ENCODE measurements around the gene KLK11. TPM values are rescaled to one million over a fixed set of nuclear protein-coding genes. Genes with fewer than 3 reads are reported as not detected.
"Not testable (repeated sequence)": the region's sequence is repeated elsewhere in the genome, so short reads cannot be mapped to it uniquely, and the experiment has no call there.

The KLK11 gene
- total RNA-seq, 1 donor from 2014 or later, result not detected

DNA sequence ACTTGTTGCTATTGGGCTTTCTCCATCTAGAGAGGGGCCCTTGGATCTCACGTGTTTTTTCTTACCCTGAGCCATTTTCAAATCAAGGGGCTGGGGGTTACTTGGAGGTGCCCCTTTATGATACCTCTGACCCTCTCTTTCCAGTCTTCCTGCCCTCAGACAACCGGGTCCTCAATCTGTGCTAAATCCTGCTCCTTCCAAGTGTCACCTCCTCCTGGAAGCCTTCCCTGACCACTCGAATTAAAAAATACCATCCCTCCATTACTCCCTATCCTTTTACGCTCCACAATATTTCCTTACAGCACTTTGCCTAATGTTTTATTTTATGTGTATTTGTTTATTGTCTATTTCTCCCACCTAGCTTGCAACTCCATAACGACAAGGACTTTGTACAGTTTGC, 28.4 kb downstream of the KLK11 start:
- Histone ChIP-seq H3K4me1 (ENCODE audit: insufficient read depth, low read length) (no peaks in the 10 kb centered on the region), H2AFZ (ENCODE audit: low read depth, low read length) (no peak overlapping the region), H3K9me3 (ENCODE audit: insufficient read depth, low read depth, low read length) (peaks cover 2% of the 10 kb centered on the region), H3K4me2 (ENCODE audit: low read length) (no peak overlapping the region), H3K27ac (ENCODE audit: low read depth, low read length) (no peak overlapping the region), H3K79me2 (ENCODE audit: insufficient read depth, low read length) (no peaks in the 10 kb centered on the region), H3K4me3 (ENCODE audit: insufficient read depth, low read depth, low read length) (no peak overlapping the region), H3K36me3 (ENCODE audit: insufficient read depth, low read length) (no peaks in the 10 kb centered on the region), H3K9ac (ENCODE audit: low read length) (no peak overlapping the region), H4K20me1 (ENCODE audit: insufficient read depth, low read length) (no peaks in the 10 kb centered on the region), H3K27me3 (ENCODE audit: insufficient read depth, low read length) (no peaks in the 10 kb centered on the region)
- Mint-ChIP-seq H3K9me3 (ENCODE audit: unreplicated experiment) (peaks cover 2% of the 10 kb centered on the region), H3K27ac (ENCODE audit: unreplicated experiment) (no peak overlapping the region), H3K4me1 (ENCODE audit: low read depth, unreplicated experiment) (no peaks in the 10 kb centered on the region), H3K36me3 (ENCODE audit: low read depth, unreplicated experiment) (no peaks in the 10 kb centered on the region), H3K27me3 (ENCODE audit: low read depth, unreplicated experiment) (peaks cover 30% of the 10 kb centered on the region), H3K4me3 (ENCODE audit: unreplicated experiment) (no peak overlapping the region)
- no peak for TF ChIP-seq EZH2 (IDR thresholded peaks at IDR 0.05; ENCODE audit: insufficient read depth, low read length)
- TF ChIP-seq, protein P1, sequence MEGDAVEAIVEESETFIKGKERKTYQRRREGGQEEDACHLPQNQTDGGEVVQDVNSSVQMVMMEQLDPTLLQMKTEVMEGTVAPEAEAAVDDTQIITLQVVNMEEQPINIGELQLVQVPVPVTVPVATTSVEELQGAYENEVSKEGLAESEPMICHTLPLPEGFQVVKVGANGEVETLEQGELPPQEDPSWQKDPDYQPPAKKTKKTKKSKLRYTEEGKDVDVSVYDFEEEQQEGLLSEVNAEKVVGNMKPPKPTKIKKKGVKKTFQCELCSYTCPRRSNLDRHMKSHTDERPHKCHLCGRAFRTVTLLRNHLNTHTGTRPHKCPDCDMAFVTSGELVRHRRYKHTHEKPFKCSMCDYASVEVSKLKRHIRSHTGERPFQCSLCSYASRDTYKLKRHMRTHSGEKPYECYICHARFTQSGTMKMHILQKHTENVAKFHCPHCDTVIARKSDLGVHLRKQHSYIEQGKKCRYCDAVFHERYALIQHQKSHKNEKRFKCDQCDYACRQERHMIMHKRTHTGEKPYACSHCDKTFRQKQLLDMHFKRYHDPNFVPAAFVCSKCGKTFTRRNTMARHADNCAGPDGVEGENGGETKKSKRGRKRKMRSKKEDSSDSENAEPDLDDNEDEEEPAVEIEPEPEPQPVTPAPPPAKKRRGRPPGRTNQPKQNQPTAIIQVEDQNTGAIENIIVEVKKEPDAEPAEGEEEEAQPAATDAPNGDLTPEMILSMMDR (IDR thresholded peaks at IDR 0.05; ENCODE audit: insufficient read depth, low read depth, low read length), result no peak
- FAIRE-seq (no peak), DNase-seq (ENCODE audit: low read depth) (no peak)

GRCh38 chr19:50994129-50994528, 32.3 kb downstream of the KLK11 start:
- H3K4me3 ChIP-seq (ENCODE audit: insufficient read depth, low read depth, low read length), result no peak overlapping the region
- H3K36me3 ChIP-seq (ENCODE audit: insufficient read depth, low read length), result no peaks in the 10 kb centered on the region
- H3K9ac ChIP-seq (ENCODE audit: low read length), result no peak overlapping the region
- Mint-ChIP-seq H3K27ac (ENCODE audit: unreplicated experiment) (no peak overlapping the region), H3K9me3 (ENCODE audit: unreplicated experiment) (peaks cover 2% of the 10 kb centered on the region), H3K27me3 (ENCODE audit: low read depth, unreplicated experiment) (peaks cover 28% of the 10 kb centered on the region), H3K4me1 (ENCODE audit: low read depth, unreplicated experiment) (no peaks in the 10 kb centered on the region), H3K36me3 (ENCODE audit: low read depth, unreplicated experiment) (no peaks in the 10 kb centered on the region), H3K4me3 (ENCODE audit: unreplicated experiment) (no peak overlapping the region)
- no peaks in the 10 kb centered on the region for H3K79me2 ChIP-seq (ENCODE audit: insufficient read depth, low read length)
- H3K4me1 ChIP-seq (ENCODE audit: insufficient read depth, low read length), result no peaks in the 10 kb centered on the region
- H3K27ac ChIP-seq (ENCODE audit: low read depth, low read length), result no peak overlapping the region
- DNase-seq (ENCODE audit: low read depth) (no peak), FAIRE-seq (no peak)
- no peaks in the 10 kb centered on the region for H3K9me3 ChIP-seq (ENCODE audit: insufficient read depth, low read depth, low read length)
- TF ChIP-seq, protein P1 (IDR thresholded peaks at IDR 0.05; ENCODE audit: insufficient read depth, low read depth, low read length), result no peak
- no peak for TF ChIP-seq EZH2 (IDR thresholded peaks at IDR 0.05; ENCODE audit: insufficient read depth, low read length)
- H3K4me2 ChIP-seq (ENCODE audit: low read length), result no peak overlapping the region
- H2AFZ ChIP-seq (ENCODE audit: low read depth, low read length), result no peak overlapping the region
- H4K20me1 ChIP-seq (ENCODE audit: insufficient read depth, low read length), result no peaks in the 10 kb centered on the region
- H3K27me3 ChIP-seq (ENCODE audit: insufficient read depth, low read length), result no peaks in the 10 kb centered on the region

DNA sequence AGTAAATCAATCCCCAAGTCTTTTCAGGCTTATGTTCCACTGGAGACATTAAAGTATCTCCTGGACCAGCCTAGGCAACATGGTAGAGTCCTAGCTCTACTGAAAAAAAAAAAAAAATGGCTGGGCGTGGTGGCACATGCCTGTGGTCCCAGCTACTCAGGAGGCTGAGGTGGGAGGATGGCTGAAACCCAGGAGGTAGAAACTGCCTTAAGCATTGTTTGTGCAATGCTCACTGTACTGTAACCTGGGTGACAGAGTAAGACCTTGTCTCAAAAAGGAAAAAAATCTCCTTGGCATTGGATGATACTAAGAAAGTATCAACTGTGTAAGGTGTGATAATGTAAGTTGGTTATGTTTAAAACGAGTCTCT, 33.8 kb downstream of the KLK11 start:
- Mint-ChIP-seq H3K27ac (ENCODE audit: unreplicated experiment) (no peak overlapping the region), H3K4me1 (ENCODE audit: low read depth, unreplicated experiment) (no peaks in the 10 kb centered on the region), H3K4me3 (ENCODE audit: unreplicated experiment) (no peak overlapping the region), H3K27me3 (ENCODE audit: low read depth, unreplicated experiment) (peaks cover 28% of the 10 kb centered on the region), H3K9me3 (ENCODE audit: unreplicated experiment) (peaks cover 2% of the 10 kb centered on the region), H3K36me3 (ENCODE audit: low read depth, unreplicated experiment) (no peaks in the 10 kb centered on the region)
- no peak overlapping the region for H3K9ac ChIP-seq (ENCODE audit: low read length)
- FAIRE-seq (no peak), DNase-seq (ENCODE audit: low read depth) (no peak)
- no peaks in the 10 kb centered on the region for H3K4me1 ChIP-seq (ENCODE audit: insufficient read depth, low read length)
- H3K27me3 ChIP-seq (ENCODE audit: insufficient read depth, low read length), result no peaks in the 10 kb centered on the region
- H4K20me1 ChIP-seq (ENCODE audit: insufficient read depth, low read length), result no peaks in the 10 kb centered on the region
- H3K4me3 ChIP-seq (ENCODE audit: insufficient read depth, low read depth, low read length), result no peak overlapping the region
- H3K79me2 ChIP-seq (ENCODE audit: insufficient read depth, low read length), result no peaks in the 10 kb centered on the region
- TF ChIP-seq, protein P1 (IDR thresholded peaks at IDR 0.05; ENCODE audit: insufficient read depth, low read depth, low read length), result no peak
- no peak for TF ChIP-seq EZH2 (IDR thresholded peaks at IDR 0.05; ENCODE audit: insufficient read depth, low read length)
- H3K4me2 ChIP-seq (ENCODE audit: low read length), result no peak overlapping the region
- no peak overlapping the region for H2AFZ ChIP-seq (ENCODE audit: low read depth, low read length)
- no peak overlapping the region for H3K27ac ChIP-seq (ENCODE audit: low read depth, low read length)
- no peaks in the 10 kb centered on the region for H3K36me3 ChIP-seq (ENCODE audit: insufficient read depth, low read length)
- H3K9me3 ChIP-seq (ENCODE audit: insufficient read depth, low read depth, low read length), result no peaks in the 10 kb centered on the region

- H4K20me1 ChIP-seq (ENCODE audit: insufficient read depth, low read length); H3K9me3 ChIP-seq (ENCODE audit: insufficient read depth, low read depth, low read length); H3K9me3 Mint-ChIP-seq (ENCODE audit: unreplicated experiment); H3K4me1 ChIP-seq (ENCODE audit: insufficient read depth, low read length); H3K9ac ChIP-seq (ENCODE audit: low read length); H3K27ac Mint-ChIP-seq (ENCODE audit: unreplicated experiment); FAIRE-seq; DNase-seq (ENCODE audit: low read depth); H3K27me3 ChIP-seq (ENCODE audit: insufficient read depth, low read length); H3K4me1 Mint-ChIP-seq (ENCODE audit: low read depth, unreplicated experiment); H3K4me2 ChIP-seq (ENCODE audit: low read length); H3K36me3 Mint-ChIP-seq (ENCODE audit: low read depth, unreplicated experiment); H3K79me2 ChIP-seq (ENCODE audit: insufficient read depth, low read length); H2AFZ ChIP-seq (ENCODE audit: low read depth, low read length); H3K4me3 Mint-ChIP-seq (ENCODE audit: unreplicated experiment); H3K4me3 ChIP-seq (ENCODE audit: insufficient read depth, low read depth, low read length); H3K36me3 ChIP-seq (ENCODE audit: insufficient read depth, low read length); H3K27ac ChIP-seq (ENCODE audit: low read depth, low read length): not testable (repeated sequence)
- H3K27me3 Mint-ChIP-seq (ENCODE audit: low read depth, unreplicated experiment), result peaks cover 41% of the 10 kb centered on the region
These were observed 42.0 kb downstream of the KLK11 start for GRCh38 chr19:50984416-50984815.
